Right atrium auricular region (tissue), 2 donors: ENCODE measurements around the gene MATN3. TPM values are rescaled to one million over a fixed set of nuclear protein-coding genes. Genes with fewer than 3 reads are reported as not detected.

Experiments
- DNase-seq: peaks from one replicate; pipeline ENCODE4 v3.0.0-alpha.2; 2019; ENCODE audit warnings: low spot score
- H3K27ac ChIP-seq, 2 donors: fragments of 200-600 bp; sonication (generic); 1 replicate in 1 of 2; 2 replicates in 1 of 2; pipeline ENCODE4 v1.5.1; 2016 to 2019
- H3K27me3 ChIP-seq, 2 donors: fragments of 200-600 bp; sonication (generic); one replicate each; pipeline versions ENCODE4 v1.5.1 to v1.6.0; 2017 to 2019
- H3K36me3 ChIP-seq: fragments of 200-600 bp; sonication (generic); one replicate; pipeline ENCODE4 v1.5.1; 2016
- H3K4me1 ChIP-seq, 2 donors: fragments of 200-600 bp; sonication (generic); one replicate each; pipeline versions ENCODE4 v1.5.1 to v1.6.0; 2017 to 2019
- H3K4me3 ChIP-seq, 2 donors: fragments of 200-600 bp; sonication (generic); 1 replicate in 1 of 2; 2 replicates in 1 of 2; pipeline ENCODE4 v1.5.1; 2017 to 2019; ENCODE audit warnings: mild to moderate bottlenecking in 1 of 2, moderate library complexity in 1 of 2
- H3K9me3 ChIP-seq, 2 donors: fragments of 200-600 bp; sonication (generic); one replicate each; pipeline ENCODE4 v1.5.1; 2019
- total RNA-seq, 2 donors: library from RNA; depleted of rRNA; stranded (reverse); fragments of >200 nt; gene quantifications; one replicate each; pipeline ENCODE4 v1.1.0, GENCODE V29; 2016
- TF ChIP-seq, protein P1 (sequence below), 2 donors: fragments of 200-600 bp; sonication (generic); IDR thresholded peaks; one replicate each; pipeline ENCODE4 v1.5.1; 2019; ENCODE audit warnings: antibody characterized with exemption in 2 of 2

MATN3 gene
- total RNA-seq, 2 donors from 2014 or later: not detected

DNA sequence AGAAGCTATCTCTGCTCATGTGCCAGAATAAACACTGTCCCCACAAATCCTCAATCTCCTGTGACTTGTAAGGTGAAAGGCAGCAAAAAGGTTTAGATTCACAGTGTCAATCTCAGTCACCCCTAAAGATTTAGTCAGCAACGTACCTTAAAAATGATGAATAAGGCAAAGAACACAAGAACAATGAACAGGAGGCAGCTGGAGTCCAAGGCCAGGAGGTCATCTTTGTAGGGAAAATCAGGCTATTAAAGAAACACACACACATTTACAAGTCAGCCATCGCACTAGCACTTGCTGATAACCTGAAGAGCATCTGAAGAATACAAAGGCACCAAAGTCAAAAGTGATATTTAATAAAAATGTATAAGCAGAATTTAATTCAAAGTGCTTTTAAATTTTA lies 22.4 kb upstream of the MATN3 start:
- TF ChIP-seq, protein P1, sequence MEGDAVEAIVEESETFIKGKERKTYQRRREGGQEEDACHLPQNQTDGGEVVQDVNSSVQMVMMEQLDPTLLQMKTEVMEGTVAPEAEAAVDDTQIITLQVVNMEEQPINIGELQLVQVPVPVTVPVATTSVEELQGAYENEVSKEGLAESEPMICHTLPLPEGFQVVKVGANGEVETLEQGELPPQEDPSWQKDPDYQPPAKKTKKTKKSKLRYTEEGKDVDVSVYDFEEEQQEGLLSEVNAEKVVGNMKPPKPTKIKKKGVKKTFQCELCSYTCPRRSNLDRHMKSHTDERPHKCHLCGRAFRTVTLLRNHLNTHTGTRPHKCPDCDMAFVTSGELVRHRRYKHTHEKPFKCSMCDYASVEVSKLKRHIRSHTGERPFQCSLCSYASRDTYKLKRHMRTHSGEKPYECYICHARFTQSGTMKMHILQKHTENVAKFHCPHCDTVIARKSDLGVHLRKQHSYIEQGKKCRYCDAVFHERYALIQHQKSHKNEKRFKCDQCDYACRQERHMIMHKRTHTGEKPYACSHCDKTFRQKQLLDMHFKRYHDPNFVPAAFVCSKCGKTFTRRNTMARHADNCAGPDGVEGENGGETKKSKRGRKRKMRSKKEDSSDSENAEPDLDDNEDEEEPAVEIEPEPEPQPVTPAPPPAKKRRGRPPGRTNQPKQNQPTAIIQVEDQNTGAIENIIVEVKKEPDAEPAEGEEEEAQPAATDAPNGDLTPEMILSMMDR (IDR thresholded peaks at IDR 0.05): no peak
- no peak for DNase-seq
- Histone ChIP-seq H3K27me3 (no peaks in the 10 kb centered on the region), H3K9me3 (peaks cover 0 to 4% of the 10 kb centered on the region in 2 donors), H3K4me1 (peaks cover 0 to 14% of the 10 kb centered on the region in 2 donors), H3K36me3 (peaks cover 86% of the 10 kb centered on the region), H3K27ac (peak overlapping the region in 1 of 2 donors; percentile 11), H3K4me3 (no peak overlapping the region)

DNA sequence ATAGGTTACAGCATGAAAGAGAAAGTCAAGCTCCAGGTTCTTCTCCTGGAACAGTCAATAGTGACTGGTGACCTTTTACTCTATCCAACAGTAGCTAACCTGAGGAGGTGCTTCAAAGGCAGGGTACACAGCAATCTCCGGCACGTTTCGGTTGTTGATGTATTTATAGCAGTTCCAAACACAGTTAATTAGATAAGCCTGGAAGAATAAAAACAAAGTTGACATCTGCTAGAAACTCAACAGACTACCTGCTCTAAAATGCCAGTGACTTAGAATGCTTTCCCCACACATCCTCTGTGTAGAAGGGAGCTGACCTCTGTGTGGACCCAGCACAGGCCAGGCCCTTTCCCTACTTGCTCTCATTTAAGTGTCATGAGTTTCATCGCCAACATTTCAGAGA lies 21.8 kb upstream of the MATN3 start:
- Histone ChIP-seq H3K36me3 (peaks cover 84% of the 10 kb centered on the region), H3K4me3 (no peak overlapping the region), H3K4me1 (peaks cover 0 to 14% of the 10 kb centered on the region in 2 donors), H3K9me3 (peaks cover 0 to 7% of the 10 kb centered on the region in 2 donors), H3K27me3 (no peaks in the 10 kb centered on the region), H3K27ac (peak overlapping the region in 1 of 2 donors; percentile 11)
- DNase-seq: no peak
- TF ChIP-seq, protein P1 (IDR thresholded peaks at IDR 0.05): no peak

DNA sequence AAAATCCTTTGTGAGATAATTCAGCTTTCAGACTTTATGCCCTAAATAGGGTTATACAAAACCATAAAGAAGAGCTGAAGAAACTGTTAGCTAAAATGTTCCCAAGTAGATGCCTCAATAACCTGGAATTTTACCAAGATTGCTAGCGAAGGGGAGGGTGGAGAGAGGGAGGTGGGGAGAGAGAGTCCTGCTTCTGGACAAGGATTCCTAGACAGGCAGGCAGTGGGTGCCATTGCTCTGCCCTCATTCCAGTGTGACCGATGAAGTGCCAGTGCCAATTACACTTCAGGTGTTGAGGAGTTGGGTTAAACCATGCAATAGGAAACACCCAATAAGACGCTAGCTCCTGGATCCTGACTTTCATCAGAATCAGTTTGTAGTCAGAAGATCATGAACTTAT lies 20.9 kb upstream of the MATN3 start:
- H3K36me3 ChIP-seq: peaks cover 80% of the 10 kb centered on the region
- no peaks in the 10 kb centered on the region for H3K27me3 ChIP-seq
- no peak overlapping the region for H3K4me3 ChIP-seq
- peaks cover 0 to 7% of the 10 kb centered on the region in 2 donors for H3K9me3 ChIP-seq
- no peak overlapping the region for H3K27ac ChIP-seq
- peaks cover 0 to 14% of the 10 kb centered on the region in 2 donors for H3K4me1 ChIP-seq
- no peak for DNase-seq
- TF ChIP-seq, protein P1 (IDR thresholded peaks at IDR 0.05): no peak

DNA sequence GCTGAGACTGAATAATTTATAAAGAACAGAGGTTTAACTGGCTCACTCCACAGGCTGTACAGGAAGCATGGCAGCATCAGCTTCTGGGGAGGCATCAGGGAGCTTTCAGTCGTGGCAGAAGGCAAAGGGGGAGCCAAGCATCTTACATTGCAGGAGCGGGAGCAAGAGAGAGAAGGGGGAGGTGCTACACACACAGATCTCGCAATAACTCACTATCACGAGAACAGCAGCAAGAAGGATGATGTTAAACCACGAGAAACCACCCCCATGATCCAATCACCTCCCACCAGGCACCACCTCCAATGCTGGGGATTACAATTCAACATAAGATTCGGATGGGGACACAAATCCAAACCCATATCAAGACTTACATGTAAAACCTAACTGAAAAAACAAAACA lies 17.8 kb upstream of the MATN3 start:
- no peaks in the 10 kb centered on the region for H3K27me3 ChIP-seq
- H3K4me3 ChIP-seq: no peak overlapping the region
- TF ChIP-seq, protein P1 (IDR thresholded peaks at IDR 0.05): no peak
- no peak for DNase-seq
- no peak overlapping the region for H3K27ac ChIP-seq
- H3K36me3 ChIP-seq: peaks cover 69% of the 10 kb centered on the region
- peaks cover 0 to 15% of the 10 kb centered on the region in 2 donors for H3K4me1 ChIP-seq
- peaks cover 0 to 7% of the 10 kb centered on the region in 2 donors for H3K9me3 ChIP-seq

DNA sequence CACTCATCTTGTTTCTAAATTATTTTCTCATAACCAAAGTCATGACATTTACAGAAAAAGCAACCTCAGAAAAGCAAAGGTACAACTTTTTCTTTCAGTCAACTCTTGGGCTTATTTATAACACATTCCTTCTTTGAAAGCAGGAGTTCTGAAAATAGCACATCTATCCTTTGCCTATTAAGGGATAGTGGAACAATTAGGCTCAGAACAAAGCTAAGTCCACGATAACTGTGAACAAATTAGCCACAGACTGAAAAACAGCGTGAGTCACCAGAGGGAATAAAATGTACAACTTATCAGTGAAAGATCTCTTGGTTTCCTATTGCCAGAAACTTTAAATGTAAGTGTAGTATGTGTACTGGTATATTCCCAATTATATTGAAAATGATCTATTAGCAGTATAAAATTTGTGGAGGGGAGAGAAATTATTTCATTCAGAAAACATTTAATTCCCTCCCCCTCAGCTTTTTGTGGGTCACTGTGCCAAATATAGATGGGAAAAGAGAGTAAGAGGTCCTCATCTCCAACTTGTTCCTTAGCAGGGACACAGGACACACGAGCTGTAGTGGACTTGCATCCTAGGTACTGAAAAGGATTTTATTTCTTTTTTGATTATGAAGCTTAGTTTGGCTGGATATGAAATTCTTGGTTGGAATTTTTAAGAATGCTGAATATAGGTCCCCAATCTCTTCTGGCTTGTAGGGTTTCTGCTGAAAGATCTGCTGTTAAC lies 15.4 kb upstream of the MATN3 start:
- TF ChIP-seq, protein P1 (IDR thresholded peaks at IDR 0.05): no peak
- Histone ChIP-seq H3K27ac (peak overlapping the region in 1 of 2 donors; percentile 78), H3K4me3 (no peak overlapping the region), H3K27me3 (no peaks in the 10 kb centered on the region), H3K9me3 (peaks cover 0 to 7% of the 10 kb centered on the region in 2 donors), H3K36me3 (peaks cover 45% of the 10 kb centered on the region), H3K4me1 (peaks cover 0 to 8% of the 10 kb centered on the region in 2 donors)
- DNase-seq: no peak
